HS-5 (cell line): ENCODE results near the gene SLC9C1.
"Not testable (repeated sequence)": the region's sequence is repeated elsewhere in the genome, so short reads cannot be mapped to it uniquely, and the experiment has no call there.

Experiments used
- DNase-seq: peaks from one replicate; pipeline ENCODE4 v3.0.0-alpha.2; 2012; ENCODE audit warnings: low read depth

SLC9C1 gene

DNA sequence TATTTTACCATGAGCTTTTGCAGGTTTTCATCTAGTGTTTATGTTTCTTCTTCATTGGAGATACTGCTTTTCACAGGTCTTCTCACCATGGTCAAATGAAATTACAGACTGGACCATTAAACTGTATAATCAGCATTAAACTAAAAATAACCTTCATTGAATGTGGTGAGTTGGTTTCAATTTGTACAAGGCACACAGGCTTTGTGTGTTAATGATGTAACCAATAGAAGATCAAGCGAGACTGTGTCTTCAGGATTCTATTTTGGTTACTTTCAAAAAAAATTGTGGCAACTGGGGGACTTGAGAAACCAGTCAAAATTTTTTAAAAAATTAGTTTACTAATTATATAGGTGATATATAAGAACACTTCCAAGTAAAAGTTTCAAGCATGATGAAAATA lies 106.7 kb downstream of the SLC9C1 start:
- DNase-seq: no peak

DNA sequence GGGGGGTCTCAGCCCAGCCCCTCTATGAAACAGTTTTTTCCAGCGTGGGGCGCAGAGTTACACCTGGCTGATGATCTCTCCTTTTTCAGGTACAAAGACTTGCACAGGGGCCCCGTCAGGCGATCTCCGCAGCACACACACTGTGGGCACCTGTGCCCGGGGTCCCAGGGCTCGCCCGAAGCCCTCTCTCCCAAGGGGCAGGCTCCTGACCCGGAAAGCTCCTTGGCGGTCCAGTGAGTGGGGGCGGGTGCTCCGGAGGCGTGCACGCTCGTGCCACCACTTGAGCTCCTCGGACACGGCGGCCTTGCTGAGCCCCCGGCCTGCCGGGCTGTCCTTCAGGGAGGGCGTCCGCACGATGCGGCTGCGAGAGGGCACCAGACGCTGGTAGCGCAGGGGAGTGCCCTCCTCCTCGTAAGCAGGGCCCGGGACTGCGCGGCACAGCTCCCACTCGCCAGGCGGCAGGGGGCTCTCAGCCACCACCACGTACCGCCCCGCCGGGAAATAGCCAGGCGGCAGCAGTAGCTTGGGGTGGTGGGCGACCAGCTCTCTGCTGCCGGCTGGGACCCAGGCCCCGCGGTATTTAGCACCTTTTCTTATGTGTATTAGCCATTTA lies 108.5 kb downstream of the SLC9C1 start:
- not testable (repeated sequence) for DNase-seq

DNA sequence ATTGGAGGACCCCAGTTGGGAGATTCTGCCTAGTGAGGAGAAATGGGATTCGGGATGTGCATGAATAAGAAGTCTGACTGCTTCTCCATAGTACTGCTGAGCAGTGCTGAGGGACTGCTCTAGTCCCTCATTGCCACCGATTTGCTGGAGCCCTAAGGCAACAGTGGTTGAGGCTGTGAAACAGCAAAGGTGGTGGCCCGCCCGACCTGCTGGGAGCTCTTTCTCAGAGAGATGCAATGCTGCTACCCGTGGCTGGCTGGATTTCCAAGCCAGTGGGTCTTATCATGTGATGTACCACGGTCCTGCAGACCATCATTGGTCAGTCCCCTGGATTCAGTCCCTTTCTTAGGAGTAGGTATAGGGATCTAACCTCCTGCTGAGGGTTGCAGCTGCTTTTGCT lies 118.4 kb downstream of the SLC9C1 start:
- DNase-seq: no peak

- no peak for DNase-seq
Observed at GRCh38 chr3:112175037-112175436, 119.0 kb downstream of the SLC9C1 start.

GRCh38 chr3:112171144-112171543 lies 122.9 kb downstream of the SLC9C1 start:
- DNase-seq: no peak

- DNase-seq: no peak
Observed at GRCh38 chr3:112170046-112170445, 124.0 kb downstream of the SLC9C1 start.

DNA sequence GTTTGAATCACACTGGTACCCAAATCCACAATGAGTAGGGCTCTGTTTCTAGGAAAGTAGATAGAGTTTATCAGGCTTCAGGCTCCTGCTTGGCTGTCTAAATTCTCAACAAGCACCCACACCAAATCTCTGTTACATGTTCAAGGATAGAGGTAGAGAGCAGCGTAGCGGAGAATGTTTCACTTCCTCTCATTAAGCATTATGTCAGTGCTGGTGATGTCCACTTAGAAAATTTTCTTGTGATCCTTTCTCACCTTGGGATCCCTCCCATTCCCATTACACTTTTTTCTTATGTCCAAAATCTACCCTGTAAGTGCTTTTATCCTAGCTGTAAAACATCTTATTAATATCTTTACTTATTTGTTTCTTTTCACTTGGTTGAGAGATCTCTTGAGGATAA lies 126.3 kb downstream of the SLC9C1 start:
- DNase-seq: no peak

GRCh38 chr3:112149136-112149535 lies 144.9 kb downstream of the SLC9C1 start:
- no peak for DNase-seq

GRCh38 chr3:112143689-112144088 lies 150.3 kb downstream of the SLC9C1 start:
- DNase-seq: no peak

DNA sequence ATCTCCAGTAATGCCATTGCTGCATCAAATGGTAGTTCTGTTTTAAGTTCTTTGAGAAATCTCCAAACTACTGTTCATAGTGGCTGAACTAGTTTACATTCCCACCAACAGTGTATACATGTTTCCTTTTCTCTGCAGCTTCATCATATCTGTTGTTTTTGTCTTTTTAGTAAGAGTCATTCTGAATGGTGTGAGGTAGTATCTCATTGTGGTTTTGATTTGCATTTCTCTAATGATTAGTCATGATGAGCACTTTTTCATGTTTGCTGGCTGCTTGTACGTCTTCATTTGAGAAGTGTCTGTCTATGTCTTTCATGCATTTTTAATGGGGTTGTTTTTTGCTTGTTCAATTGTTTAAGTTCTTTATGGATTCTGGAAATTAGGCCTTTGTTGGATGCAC lies 150.8 kb downstream of the SLC9C1 start:
- DNase-seq: no peak

DNA sequence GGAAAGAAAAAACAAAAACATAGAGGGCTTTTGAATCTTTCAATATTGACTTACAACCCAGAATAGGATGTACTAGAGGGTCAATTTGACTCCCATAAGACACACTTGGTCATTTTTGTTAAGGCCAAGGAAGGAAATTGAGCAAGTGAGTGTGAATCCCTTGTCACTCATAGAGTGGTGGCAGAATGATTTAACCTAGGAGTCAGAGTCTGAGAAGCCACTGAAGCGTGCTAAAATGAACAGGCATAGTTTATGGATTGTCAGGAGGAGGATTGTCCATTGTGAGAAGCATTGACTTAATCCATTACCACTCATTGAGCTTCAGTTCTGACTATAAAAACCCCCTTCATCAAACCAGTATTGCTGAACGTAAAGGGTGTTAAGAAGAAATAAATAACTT lies 152.7 kb downstream of the SLC9C1 start:
- DNase-seq: no peak

- DNase-seq: no peak
Observed at GRCh38 chr3:112140584-112140983, 153.4 kb downstream of the SLC9C1 start.

DNA sequence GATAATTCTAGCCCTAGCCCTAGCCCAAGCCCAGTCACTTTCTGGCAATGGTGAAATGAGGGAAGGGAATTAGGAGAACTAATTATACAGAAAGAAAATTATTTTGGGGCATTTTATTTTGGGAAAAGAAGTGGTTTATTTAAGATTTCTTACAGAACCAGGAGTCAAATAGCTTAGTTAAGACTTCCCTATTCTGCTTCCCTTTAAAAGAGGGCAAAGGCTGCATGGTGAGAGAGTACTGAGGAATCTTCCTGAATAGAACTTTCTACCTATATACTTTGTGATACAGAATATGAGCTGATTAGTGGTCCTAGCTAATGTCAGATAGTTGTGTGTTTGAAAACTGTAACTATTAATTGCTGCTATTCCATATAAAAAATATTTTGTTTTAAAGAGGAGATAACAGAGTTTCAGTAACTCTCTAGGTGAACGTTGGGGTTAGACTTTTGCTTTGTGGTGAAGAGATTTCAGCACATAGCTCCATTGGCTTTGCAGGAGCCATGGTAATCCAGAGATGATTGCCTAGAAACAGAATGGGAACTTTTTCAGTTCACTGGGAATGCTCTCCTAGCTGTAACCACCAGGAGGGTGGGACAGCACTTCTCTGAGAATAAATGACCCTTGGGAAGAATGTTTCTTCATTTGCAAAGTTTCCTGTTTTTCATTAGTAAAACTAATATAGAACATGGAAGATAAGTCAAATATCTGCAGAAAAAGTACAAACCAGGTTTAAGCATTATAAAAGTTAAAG lies 155.6 kb downstream of the SLC9C1 start:
- no peak for DNase-seq

DNA sequence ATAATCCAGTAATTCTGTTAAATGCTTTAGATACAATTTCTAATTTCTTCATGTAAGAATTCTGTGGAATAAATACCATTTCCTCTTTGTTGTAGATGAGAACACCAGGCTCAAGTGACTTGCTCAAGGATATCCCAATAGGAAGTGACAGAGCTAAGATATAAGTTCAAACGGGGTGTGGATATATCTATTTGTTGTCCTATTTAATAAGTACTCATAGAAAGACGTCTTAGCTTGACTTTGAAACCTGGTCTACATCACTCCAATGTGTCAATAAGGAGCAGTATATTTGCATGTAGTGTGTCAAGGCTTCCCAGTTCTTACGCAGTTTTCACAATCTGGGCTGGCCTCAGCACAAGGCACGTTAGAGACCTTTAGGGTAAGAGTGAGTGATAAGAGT lies 156.2 kb downstream of the SLC9C1 start:
- DNase-seq: no peak

DNA sequence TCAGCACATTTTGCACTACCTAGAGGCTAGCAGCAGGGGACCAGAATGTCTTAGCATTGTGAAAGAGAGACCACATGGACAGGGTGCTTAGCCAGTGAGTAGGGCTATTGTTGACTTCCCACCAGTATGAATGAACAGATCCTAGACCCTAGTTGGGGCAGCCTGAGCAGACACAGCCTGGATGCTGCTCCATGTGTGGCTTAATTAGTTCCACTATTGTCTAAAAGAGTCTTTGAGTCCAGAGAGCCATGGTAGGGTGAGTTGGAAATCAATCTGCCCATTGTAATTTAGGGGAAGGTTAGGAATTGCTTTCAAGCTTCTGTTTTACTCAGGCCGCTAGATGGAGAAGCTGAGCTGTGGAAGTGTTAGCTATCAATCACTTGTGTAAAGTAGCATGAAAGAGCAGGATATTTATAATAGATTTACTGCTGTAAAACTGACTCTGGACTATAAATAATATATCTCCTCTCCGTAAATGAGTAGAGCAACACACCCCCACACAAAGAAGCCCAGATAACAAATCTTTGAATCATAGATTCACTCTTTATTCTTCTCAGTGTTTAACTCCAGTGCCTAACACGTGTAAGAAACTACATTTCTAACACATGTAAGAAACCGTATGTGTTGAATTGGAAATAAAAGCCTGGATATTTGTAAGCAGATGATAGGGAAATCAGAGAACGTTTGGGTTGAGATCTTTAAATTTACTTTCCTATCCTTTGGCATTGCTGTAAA lies 156.9 kb downstream of the SLC9C1 start:
- peak; percentile 10 for DNase-seq

- no peak for DNase-seq
Observed at GRCh38 chr3:112136046-112136445, 158.0 kb downstream of the SLC9C1 start.

DNA sequence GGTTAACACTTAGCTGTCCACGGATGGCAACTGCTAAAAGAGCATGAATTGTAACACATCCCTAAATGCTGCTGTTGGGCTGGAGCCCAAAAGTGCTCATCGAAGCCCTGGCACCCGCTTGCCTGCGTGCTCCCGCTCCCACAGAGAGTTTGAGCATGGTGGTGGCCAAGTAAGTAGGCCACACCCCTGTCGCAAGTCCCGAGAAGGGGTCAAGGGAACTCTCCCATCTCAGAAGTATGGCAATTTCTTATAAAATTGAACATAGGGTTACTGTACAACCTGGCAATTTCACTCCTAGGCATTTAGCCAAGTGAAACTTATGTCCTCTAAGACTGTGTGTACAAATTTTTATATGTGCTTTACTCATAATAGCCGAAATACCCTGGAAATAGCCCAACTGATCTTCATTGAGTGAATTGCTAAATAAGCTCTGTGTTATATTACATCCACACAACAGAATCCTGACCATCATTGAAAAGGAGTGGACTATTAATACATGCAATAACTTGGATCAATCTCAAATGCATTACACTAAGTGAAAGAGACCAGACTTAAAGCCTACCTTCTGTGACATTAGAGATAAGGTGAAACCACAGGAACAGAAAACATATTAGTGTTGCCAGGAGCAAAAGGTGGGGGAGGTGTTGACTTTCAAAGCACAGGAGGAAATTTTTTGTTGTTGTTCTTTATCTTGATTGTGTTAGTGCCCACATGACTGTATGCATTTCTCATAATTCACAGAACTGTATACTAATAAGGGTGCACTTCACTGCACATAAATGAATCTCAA lies 159.5 kb downstream of the SLC9C1 start:
- DNase-seq: no peak

DNA sequence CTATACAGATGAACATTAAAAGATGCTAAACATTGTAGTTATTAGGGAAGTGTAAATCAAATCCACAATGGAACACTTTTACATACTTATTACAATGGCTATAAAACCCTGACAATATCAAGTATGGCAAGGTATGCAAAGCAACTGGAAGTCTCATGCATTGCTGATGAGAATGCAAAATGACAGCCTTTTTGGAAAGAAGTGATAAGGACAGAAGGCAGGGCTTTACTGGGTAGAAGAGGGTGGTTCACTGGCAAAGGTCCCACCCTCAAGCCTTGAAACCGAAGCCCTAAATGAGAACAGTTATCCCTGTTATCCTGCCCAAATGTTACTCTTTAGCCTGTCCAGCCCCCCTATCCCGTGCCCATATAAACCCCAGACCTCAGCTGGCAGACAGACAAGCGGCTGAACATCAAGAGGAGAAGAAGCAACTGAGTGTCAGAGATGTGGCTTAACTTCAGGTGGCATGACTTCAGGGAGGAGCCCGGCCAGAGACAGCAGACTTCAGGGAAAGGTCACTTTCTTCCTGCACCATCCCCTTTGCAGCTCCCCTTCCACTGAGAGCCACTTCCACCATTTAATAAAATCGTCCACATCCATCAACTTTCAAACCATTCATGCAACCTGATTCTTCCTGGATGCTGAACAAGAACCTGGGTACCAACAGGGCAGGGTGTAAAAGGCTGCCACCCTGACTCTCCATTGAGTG lies 160.2 kb downstream of the SLC9C1 start:
- DNase-seq: no peak

GRCh38 chr3:112132975-112133448 lies 161.0 kb downstream of the SLC9C1 start, which contains the start of gene GCSAM:
GCSAM (minus strand) TSS chr3:112133248; CDS start chr3:112133120, 128 bp downstream.
- no peak for DNase-seq

DNA sequence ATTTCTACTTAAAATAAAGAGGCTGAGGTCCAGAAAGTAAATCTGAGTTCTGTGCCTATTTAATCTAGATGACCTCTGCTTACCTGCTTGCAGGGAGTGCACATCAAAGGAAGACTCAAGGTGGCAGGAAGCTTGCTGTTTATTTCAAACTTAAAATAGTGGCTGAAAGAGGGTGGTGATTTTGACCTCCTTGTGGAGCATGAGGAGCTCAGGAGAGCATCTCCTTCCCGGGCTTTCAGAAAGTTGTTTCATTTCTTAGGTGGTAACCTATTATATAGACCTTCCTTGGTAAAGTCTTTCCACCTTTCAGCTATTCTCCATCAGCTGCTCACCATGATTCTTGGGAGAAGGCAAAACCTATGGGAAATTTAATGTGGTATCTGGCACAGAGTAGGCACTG lies 161.5 kb downstream of the SLC9C1 start:
- no peak for DNase-seq

GRCh38 chr3:112132088-112132487 lies 161.9 kb downstream of the SLC9C1 start:
- DNase-seq: no peak

DNA sequence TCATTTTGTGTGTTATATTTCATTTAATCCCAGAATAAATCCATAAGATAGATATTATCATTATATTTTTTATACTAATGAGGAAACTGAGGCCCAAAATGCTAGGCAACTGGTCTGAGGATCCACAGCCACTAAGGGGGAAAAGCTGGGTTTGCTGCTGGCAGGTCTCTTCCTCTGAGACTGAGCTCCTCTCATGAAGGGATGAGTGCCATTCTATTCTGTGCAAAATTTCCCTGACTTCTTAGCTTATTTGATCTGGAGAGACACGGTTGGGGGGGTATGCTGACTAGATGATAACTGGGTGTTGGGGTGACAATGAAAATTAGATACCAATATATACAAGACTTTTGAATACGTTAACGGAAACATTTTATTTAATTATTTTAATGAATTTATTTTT lies 162.9 kb downstream of the SLC9C1 start:
- no peak for DNase-seq
